Measurements from ENCODE around the gene GPX3.

GRCh38 chr5:151023047-151023615 lies 2.7 kb downstream of the GPX3 start:
- TF ChIP-seq YY1 (IDR thresholded peaks at IDR 0.05; ENCODE audit: insufficient read depth, insufficient read length) (no peak), ZNF274 (IDR thresholded peaks at IDR 0.05; ENCODE audit: low read depth, low read length) (no peak)
